ENCODE data around the gene TTC34.

Gene TTC34

GRCh38 chr1:2612591-2613365 lies 188.7 kb downstream of the TTC34 start:
- TF ChIP-seq CTCF (conservative IDR thresholded peaks at IDR 0.05; ENCODE audit: control insufficient read depth, insufficient read depth, low read depth, low read length): no peak
- no peak overlapping the region for H3K4me3 ChIP-seq (ENCODE audit: control insufficient read depth, low read depth, low read length)
- no peak for DNase-seq (ENCODE audit: low read depth)

GRCh38 chr1:2611621-2612437 lies 189.7 kb downstream of the TTC34 start:
- no peak overlapping the region for H3K4me3 ChIP-seq (ENCODE audit: control insufficient read depth, low read depth, low read length)
- no peak for TF ChIP-seq CTCF (conservative IDR thresholded peaks at IDR 0.05; ENCODE audit: control insufficient read depth, insufficient read depth, low read depth, low read length)
- no peak for DNase-seq (ENCODE audit: low read depth)

- no peak for DNase-seq (ENCODE audit: low read depth)
- no peak overlapping the region for H3K4me3 ChIP-seq (ENCODE audit: control insufficient read depth, low read depth, low read length)
- TF ChIP-seq CTCF (conservative IDR thresholded peaks at IDR 0.05; ENCODE audit: control insufficient read depth, insufficient read depth, low read depth, low read length): no peak
Measured at GRCh38 chr1:2611031-2611501, 190.4 kb downstream of the TTC34 start.

- no peak overlapping the region for H3K4me3 ChIP-seq (ENCODE audit: control insufficient read depth, low read depth, low read length)
- DNase-seq (ENCODE audit: low read depth): no peak
- TF ChIP-seq CTCF (conservative IDR thresholded peaks at IDR 0.05; ENCODE audit: control insufficient read depth, insufficient read depth, low read depth, low read length): no peak
Measured at GRCh38 chr1:2610036-2610959, 191.2 kb downstream of the TTC34 start.

GRCh38 chr1:2609319-2610035 lies 192.0 kb downstream of the TTC34 start:
- TF ChIP-seq CTCF (conservative IDR thresholded peaks at IDR 0.05; ENCODE audit: control insufficient read depth, insufficient read depth, low read depth, low read length): no peak
- DNase-seq (ENCODE audit: low read depth): no peak
- H3K4me3 ChIP-seq (ENCODE audit: control insufficient read depth, low read depth, low read length): no peak overlapping the region

Data from fibroblast of mammary gland (primary cell).